WTC11 (cell line): Measurements from ENCODE around the gene LPP. TPM values are rescaled to one million over a fixed set of nuclear protein-coding genes. Genes with fewer than 3 reads are reported as not detected.

Experiments
- ATAC-seq: fragments of 200-7000 bp; cut with Tn5 transposase; 2 replicates; pipeline ENCODE4 v1.10.0; 2021; ENCODE audit warnings: mild to moderate bottlenecking, moderate library complexity
- CTCF ChIA-PET: fragments of 300-600 bp; sonication (Branson Sonifier 250); formaldehyde crosslinking; loops from one replicate; lab custom pipeline; 2021; ENCODE audit warnings: antibody characterized with exemption; lab: Charles Lee
- POLR2A ChIA-PET: fragments of 350-600 bp; sonication (Branson Sonifier 250); formaldehyde crosslinking; loops from one replicate; lab custom pipeline; 2021; ENCODE audit warnings: antibody characterized with exemption; lab: Charles Lee
- DNase-seq: peaks from one replicate; pipeline ENCODE4 v3.0.0; 2021; ENCODE audit warnings: low spot score
- H3K27ac Mint-ChIP-seq: 2 replicates; pipeline ENCODE4 v1.8.0; 2021; ENCODE audit warnings: mixed read lengths
- H3K27me3 Mint-ChIP-seq: 2 replicates; pipeline ENCODE4 v1.8.0; 2021; ENCODE audit warnings: low read depth, mild to moderate bottlenecking, moderate library complexity, mixed read lengths
- H3K36me3 Mint-ChIP-seq: 2 replicates; pipeline ENCODE4 v1.8.0; 2021; ENCODE audit warnings: mixed read lengths
- H3K4me1 Mint-ChIP-seq: 2 replicates; pipeline ENCODE4 v1.8.0; 2022; ENCODE audit warnings: mixed read lengths
- H3K4me3 Mint-ChIP-seq: 2 replicates; pipeline ENCODE4 v1.8.0; 2021; ENCODE audit warnings: mild to moderate bottlenecking, moderate library complexity, mixed read lengths
- H3K9me3 Mint-ChIP-seq: 2 replicates; pipeline ENCODE4 v1.8.0; 2021; ENCODE audit warnings: mixed read lengths
- ATF1 ChIP-seq: sonication (generic); formaldehyde crosslinking; IDR thresholded peaks from 2 replicates; pipeline ENCODE4 v1.8.1; 2023; ENCODE audit warnings: mild to moderate bottlenecking, moderate library complexity, missing genetic modification reagents
- ELF4 ChIP-seq: sonication (generic); formaldehyde crosslinking; IDR thresholded peaks from 2 replicates; pipeline ENCODE4 v1.8.1; 2022; ENCODE audit warnings: low read depth, mild to moderate bottlenecking, moderate library complexity, missing genetic modification reagents
- ETV6 ChIP-seq: sonication (generic); formaldehyde crosslinking; IDR thresholded peaks from 2 replicates; pipeline ENCODE4 v1.8.1; 2022; ENCODE audit warnings: mild to moderate bottlenecking, missing genetic modification reagents
- FOXP1 ChIP-seq: sonication (generic); formaldehyde crosslinking; IDR thresholded peaks from 2 replicates; pipeline ENCODE4 v1.8.0; 2022; ENCODE audit warnings: missing genetic modification reagents, mild to moderate bottlenecking, moderate library complexity, borderline replicate concordance
- GTF2I ChIP-seq: fragments of 250-450 bp; sonication (Bioruptor Pico); conservative IDR thresholded peaks from 2 replicates; pipeline ENCODE4 v1.4.0; 2021; ENCODE audit warnings: mild to moderate bottlenecking
- HMGA2 ChIP-seq: fragments of 250-450 bp; sonication (Bioruptor Pico); IDR thresholded peaks from 2 replicates; pipeline ENCODE4 v1.4.0; 2021; ENCODE audit warnings: mild to moderate bottlenecking, moderate library complexity
- IRF2 ChIP-seq: sonication (generic); formaldehyde crosslinking; IDR thresholded peaks from 2 replicates; pipeline ENCODE4 v1.8.0; 2022; ENCODE audit warnings: low read depth, missing genetic modification reagents, borderline replicate concordance
- JUN ChIP-seq: sonication (generic); formaldehyde crosslinking; IDR thresholded peaks from 2 replicates; pipeline ENCODE4 v1.8.0; 2023; ENCODE audit warnings: mild to moderate bottlenecking, missing genetic modification reagents
- NFATC4 ChIP-seq: fragments of 250-450 bp; sonication (Bioruptor Pico); IDR thresholded peaks from 2 replicates; pipeline ENCODE4 v1.9.0; 2021; ENCODE audit warnings: mild to moderate bottlenecking
- NR3C1 ChIP-seq: sonication (generic); formaldehyde crosslinking; conservative IDR thresholded peaks from 2 replicates; pipeline ENCODE4 v1.8.1; 2023; ENCODE audit warnings: low read depth, mild to moderate bottlenecking, missing genetic modification reagents
- SMAD4 ChIP-seq: sonication (generic); formaldehyde crosslinking; IDR thresholded peaks from 2 replicates; pipeline ENCODE4 v1.8.0; 2022; ENCODE audit warnings: mild to moderate bottlenecking, missing genetic modification reagents
- TCF7 ChIP-seq: sonication (generic); formaldehyde crosslinking; IDR thresholded peaks from 2 replicates; pipeline ENCODE4 v1.8.0; 2022; ENCODE audit warnings: mild to moderate bottlenecking, low read depth, missing genetic modification reagents, moderate library complexity
- TEAD1 ChIP-seq: sonication (generic); formaldehyde crosslinking; IDR thresholded peaks from 2 replicates; pipeline ENCODE4 v1.8.0; 2022; ENCODE audit warnings: mild to moderate bottlenecking, missing genetic modification reagents
- ZNF121 ChIP-seq: sonication (generic); formaldehyde crosslinking; IDR thresholded peaks from 2 replicates; pipeline ENCODE4 v1.8.0; 2023; ENCODE audit warnings: missing genetic modification reagents
- ZNF317 ChIP-seq: sonication (generic); formaldehyde crosslinking; IDR thresholded peaks from 2 replicates; pipeline ENCODE4 v1.8.1; 2023; ENCODE audit warnings: low read depth, mild to moderate bottlenecking, moderate library complexity, missing genetic modification reagents, borderline replicate concordance
- ZNF423 ChIP-seq: fragments of 250-450 bp; sonication (Bioruptor Pico); IDR thresholded peaks from 2 replicates; pipeline ENCODE4 v2.1.2; 2022; ENCODE audit warnings: mild to moderate bottlenecking, moderate library complexity
- total RNA-seq: library from RNA; stranded (reverse); gene quantifications from 3 replicates; pipeline ENCODE4 v1.2.3, GENCODE V29; 2021
- TF ChIP-seq, protein P1 (sequence below): sonication (generic); formaldehyde crosslinking; IDR thresholded peaks from 2 replicates; pipeline ENCODE4 v1.8.1; 2023; ENCODE audit warnings: mild to moderate bottlenecking, moderate library complexity, missing genetic modification reagents
- TF ChIP-seq, protein P2 (sequence below): sonication (generic); formaldehyde crosslinking; IDR thresholded peaks from 2 replicates; pipeline ENCODE4 v1.8.0; 2022; ENCODE audit warnings: mild to moderate bottlenecking, missing genetic modification reagents
- TF ChIP-seq, protein P3 (sequence below): sonication (generic); formaldehyde crosslinking; IDR thresholded peaks from 2 replicates; pipeline ENCODE4 v1.8.1; 2023; ENCODE audit warnings: mild to moderate bottlenecking, missing genetic modification reagents, moderate library complexity
- TF ChIP-seq, protein P4 (sequence below): sonication (generic); formaldehyde crosslinking; IDR thresholded peaks from 2 replicates; pipeline ENCODE4 v1.8.0; 2022; ENCODE audit warnings: mild to moderate bottlenecking, missing genetic modification reagents
- TF ChIP-seq, protein P5 (sequence below): sonication (generic); formaldehyde crosslinking; IDR thresholded peaks from 2 replicates; pipeline ENCODE4 v1.8.1; 2023; ENCODE audit warnings: mild to moderate bottlenecking, missing genetic modification reagents, borderline replicate concordance
- TF ChIP-seq, protein P6 (sequence below): fragments of 200-600 bp; IDR thresholded peaks from 2 replicates; pipeline ENCODE4 v1.8.0; 2022; ENCODE audit warnings: antibody characterized with exemption

LPP gene
- total RNA-seq, 1 experiment from 2014 or later, result 49.6 TPM

DNA sequence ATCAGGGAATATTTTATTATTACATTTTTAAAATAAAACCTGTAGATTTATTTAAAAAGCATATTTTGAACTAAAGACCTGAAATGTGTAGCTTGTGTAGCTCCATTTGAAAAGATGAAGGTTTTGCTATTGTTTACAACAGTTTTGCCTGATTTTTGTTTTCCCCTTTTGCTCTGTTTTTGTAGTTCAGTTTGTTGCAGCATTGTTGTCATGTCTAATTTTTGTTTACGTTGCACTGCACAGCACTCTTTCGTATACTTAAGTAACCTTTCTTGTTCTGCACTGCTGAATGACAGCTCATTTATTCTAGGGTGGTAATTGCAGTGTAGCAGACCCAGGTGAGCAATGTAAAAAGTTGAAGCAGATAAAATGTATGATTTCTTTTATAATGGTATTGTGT is 435.8 kb downstream of the LPP start (continued):
- TF ChIP-seq JUN (CRISPR knock-in tag), result no peak
- TF ChIP-seq NFATC4, result no peak
- TF ChIP-seq IRF2 (CRISPR knock-in tag), result no peak
- TF ChIP-seq, protein P1, sequence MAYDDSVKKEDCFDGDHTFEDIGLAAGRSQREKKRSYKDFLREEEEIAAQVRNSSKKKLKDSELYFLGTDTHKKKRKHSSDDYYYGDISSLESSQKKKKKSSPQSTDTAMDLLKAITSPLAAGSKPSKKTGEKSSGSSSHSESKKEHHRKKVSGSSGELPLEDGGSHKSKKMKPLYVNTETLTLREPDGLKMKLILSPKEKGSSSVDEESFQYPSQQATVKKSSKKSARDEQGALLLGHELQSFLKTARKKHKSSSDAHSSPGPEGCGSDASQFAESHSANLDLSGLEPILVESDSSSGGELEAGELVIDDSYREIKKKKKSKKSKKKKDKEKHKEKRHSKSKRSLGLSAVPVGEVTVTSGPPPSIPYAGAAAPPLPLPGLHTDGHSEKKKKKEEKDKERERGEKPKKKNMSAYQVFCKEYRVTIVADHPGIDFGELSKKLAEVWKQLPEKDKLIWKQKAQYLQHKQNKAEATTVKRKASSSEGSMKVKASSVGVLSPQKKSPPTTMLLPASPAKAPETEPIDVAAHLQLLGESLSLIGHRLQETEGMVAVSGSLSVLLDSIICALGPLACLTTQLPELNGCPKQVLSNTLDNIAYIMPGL (CRISPR knock-in tag), result no peak
- TF ChIP-seq, protein P2, sequence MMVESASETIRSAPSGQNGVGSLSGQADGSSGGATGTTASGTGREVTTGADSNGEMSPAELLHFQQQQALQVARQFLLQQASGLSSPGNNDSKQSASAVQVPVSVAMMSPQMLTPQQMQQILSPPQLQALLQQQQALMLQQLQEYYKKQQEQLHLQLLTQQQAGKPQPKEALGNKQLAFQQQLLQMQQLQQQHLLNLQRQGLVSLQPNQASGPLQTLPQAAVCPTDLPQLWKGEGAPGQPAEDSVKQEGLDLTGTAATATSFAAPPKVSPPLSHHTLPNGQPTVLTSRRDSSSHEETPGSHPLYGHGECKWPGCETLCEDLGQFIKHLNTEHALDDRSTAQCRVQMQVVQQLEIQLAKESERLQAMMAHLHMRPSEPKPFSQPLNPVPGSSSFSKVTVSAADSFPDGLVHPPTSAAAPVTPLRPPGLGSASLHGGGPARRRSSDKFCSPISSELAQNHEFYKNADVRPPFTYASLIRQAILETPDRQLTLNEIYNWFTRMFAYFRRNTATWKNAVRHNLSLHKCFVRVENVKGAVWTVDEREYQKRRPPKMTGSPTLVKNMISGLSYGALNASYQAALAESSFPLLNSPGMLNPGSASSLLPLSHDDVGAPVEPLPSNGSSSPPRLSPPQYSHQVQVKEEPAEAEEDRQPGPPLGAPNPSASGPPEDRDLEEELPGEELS, result no peak

DNA sequence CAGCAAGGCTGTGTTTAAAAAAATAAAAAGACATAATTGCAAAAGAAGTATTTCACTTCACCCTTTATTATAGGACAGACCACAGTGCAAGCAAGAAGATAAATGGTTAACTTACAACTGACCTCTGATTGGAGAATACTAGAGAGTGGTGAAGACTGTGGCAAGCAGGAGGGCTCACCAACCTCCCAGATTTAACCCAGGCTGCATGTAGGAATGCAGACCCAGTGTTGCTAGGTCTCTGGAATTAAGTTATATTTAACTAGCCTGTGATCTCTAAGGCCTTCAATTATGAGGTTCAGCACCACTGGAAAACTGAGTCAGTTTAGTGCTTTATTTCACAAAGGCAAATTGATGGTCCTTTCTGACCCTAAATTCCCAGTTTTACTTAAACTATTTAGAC is 436.6 kb downstream of the LPP start:
- no peak overlapping the region for H3K27ac Mint-ChIP-seq
- H3K36me3 Mint-ChIP-seq, result no peaks in the 10 kb centered on the region
- no peaks in the 10 kb centered on the region for H3K4me1 Mint-ChIP-seq
- ATAC-seq, result peak; percentile 26; the same call in 1 of the 2 replicates
- H3K4me3 Mint-ChIP-seq, result no peak overlapping the region
- CTCF ChIA-PET, result no interaction called here
- H3K27me3 Mint-ChIP-seq, result no peaks in the 10 kb centered on the region
- POLR2A ChIA-PET, result no interaction called here
- no peak for DNase-seq
- no peak for TF ChIP-seq ZNF317 (CRISPR knock-in tag)
- TF ChIP-seq, protein P3, sequence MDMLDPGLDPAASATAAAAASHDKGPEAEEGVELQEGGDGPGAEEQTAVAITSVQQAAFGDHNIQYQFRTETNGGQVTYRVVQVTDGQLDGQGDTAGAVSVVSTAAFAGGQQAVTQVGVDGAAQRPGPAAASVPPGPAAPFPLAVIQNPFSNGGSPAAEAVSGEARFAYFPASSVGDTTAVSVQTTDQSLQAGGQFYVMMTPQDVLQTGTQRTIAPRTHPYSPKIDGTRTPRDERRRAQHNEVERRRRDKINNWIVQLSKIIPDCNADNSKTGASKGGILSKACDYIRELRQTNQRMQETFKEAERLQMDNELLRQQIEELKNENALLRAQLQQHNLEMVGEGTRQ, result no peak
- TF ChIP-seq ATF1 (CRISPR knock-in tag), result no peak
- no peak for TF ChIP-seq TCF7
- TF ChIP-seq ZNF121 (CRISPR knock-in tag), result no peak
- H3K9me3 Mint-ChIP-seq, result no peaks in the 10 kb centered on the region

DNA sequence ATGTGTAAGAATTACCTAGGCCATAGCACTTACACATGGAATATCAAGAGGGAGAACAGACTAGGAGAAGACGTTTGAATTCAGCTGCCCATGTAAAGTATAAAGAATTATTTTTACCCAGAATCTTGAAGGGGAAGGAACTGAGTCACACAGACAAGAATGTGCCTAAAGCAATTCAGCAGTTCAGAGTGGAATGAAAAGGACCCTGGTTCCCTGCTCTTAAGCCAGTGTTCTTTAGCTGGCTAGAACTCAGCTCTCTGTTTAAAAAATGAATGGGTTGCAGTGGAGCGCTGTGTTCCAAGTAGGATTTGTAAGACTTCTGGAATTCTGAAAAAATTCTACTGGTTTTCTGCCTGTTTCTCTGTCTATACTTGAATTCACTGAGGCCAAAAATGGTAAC is 440.2 kb downstream of the LPP start:
- TF ChIP-seq, protein P4, sequence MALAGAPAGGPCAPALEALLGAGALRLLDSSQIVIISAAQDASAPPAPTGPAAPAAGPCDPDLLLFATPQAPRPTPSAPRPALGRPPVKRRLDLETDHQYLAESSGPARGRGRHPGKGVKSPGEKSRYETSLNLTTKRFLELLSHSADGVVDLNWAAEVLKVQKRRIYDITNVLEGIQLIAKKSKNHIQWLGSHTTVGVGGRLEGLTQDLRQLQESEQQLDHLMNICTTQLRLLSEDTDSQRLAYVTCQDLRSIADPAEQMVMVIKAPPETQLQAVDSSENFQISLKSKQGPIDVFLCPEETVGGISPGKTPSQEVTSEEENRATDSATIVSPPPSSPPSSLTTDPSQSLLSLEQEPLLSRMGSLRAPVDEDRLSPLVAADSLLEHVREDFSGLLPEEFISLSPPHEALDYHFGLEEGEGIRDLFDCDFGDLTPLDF (CRISPR knock-in tag), result no peak
- TF ChIP-seq FOXP1 (no peak), TEAD1 (CRISPR knock-in tag) (no peak), ZNF423 (CRISPR knock-in tag) (no peak), SMAD4 (CRISPR knock-in tag) (no peak), ETV6 (no peak), GTF2I (CRISPR knock-in tag) (no peak), HMGA2 (no peak), NR3C1 (CRISPR knock-in tag) (no peak), ELF4 (CRISPR knock-in tag) (no peak)
- TF ChIP-seq, protein P5, sequence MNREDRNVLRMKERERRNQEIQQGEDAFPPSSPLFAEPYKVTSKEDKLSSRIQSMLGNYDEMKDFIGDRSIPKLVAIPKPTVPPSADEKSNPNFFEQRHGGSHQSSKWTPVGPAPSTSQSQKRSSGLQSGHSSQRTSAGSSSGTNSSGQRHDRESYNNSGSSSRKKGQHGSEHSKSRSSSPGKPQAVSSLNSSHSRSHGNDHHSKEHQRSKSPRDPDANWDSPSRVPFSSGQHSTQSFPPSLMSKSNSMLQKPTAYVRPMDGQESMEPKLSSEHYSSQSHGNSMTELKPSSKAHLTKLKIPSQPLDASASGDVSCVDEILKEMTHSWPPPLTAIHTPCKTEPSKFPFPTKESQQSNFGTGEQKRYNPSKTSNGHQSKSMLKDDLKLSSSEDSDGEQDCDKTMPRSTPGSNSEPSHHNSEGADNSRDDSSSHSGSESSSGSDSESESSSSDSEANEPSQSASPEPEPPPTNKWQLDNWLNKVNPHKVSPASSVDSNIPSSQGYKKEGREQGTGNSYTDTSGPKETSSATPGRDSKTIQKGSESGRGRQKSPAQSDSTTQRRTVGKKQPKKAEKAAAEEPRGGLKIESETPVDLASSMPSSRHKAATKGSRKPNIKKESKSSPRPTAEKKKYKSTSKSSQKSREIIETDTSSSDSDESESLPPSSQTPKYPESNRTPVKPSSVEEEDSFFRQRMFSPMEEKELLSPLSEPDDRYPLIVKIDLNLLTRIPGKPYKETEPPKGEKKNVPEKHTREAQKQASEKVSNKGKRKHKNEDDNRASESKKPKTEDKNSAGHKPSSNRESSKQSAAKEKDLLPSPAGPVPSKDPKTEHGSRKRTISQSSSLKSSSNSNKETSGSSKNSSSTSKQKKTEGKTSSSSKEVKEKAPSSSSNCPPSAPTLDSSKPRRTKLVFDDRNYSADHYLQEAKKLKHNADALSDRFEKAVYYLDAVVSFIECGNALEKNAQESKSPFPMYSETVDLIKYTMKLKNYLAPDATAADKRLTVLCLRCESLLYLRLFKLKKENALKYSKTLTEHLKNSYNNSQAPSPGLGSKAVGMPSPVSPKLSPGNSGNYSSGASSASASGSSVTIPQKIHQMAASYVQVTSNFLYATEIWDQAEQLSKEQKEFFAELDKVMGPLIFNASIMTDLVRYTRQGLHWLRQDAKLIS (CRISPR knock-in tag), result no peak
- TF ChIP-seq, protein P6, sequence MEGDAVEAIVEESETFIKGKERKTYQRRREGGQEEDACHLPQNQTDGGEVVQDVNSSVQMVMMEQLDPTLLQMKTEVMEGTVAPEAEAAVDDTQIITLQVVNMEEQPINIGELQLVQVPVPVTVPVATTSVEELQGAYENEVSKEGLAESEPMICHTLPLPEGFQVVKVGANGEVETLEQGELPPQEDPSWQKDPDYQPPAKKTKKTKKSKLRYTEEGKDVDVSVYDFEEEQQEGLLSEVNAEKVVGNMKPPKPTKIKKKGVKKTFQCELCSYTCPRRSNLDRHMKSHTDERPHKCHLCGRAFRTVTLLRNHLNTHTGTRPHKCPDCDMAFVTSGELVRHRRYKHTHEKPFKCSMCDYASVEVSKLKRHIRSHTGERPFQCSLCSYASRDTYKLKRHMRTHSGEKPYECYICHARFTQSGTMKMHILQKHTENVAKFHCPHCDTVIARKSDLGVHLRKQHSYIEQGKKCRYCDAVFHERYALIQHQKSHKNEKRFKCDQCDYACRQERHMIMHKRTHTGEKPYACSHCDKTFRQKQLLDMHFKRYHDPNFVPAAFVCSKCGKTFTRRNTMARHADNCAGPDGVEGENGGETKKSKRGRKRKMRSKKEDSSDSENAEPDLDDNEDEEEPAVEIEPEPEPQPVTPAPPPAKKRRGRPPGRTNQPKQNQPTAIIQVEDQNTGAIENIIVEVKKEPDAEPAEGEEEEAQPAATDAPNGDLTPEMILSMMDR, result no peak
- TF ChIP-seq, all 79 proteins: peak for 0
- Mint-ChIP-seq H3K36me3 (no peaks in the 10 kb centered on the region), H3K27ac (no peak overlapping the region), H3K9me3 (no peaks in the 10 kb centered on the region), H3K4me1 (no peaks in the 10 kb centered on the region), H3K27me3 (no peaks in the 10 kb centered on the region), H3K4me3 (no peak overlapping the region)
- ChIA-PET POLR2A (no interaction called here), CTCF (interaction anchor here (2.0 kb wide), 1 partner anchor 854 kb away, joined by 7 read pairs; no protein-coding TSS in a partner anchor)
- ATAC-seq, result no peak
- DNase-seq, result no peak
